OCI-LY7 (cell line): Measurements from ENCODE around the gene FOXB1. TPM values are rescaled to one million over a fixed set of nuclear protein-coding genes. Genes with fewer than 3 reads are reported as not detected.

Source experiments
- BruUV-seq: library from RNA; stranded (reverse); fragments of 400-500 nt; replicated peaks from 2 replicates; lab custom pipeline; 2021; lab: Mats Ljungman, UMichigan
- CTCF ChIA-PET: fragments of 300-600 bp; sonication (Branson Sonifier 250); formaldehyde crosslinking; loops from one replicate; lab custom pipeline; 2022; ENCODE audit warnings: antibody characterized with exemption; ENCODE audit not compliant: unreplicated experiment; lab: Charles Lee
- POLR2A ChIA-PET: fragments of 300-600 bp; sonication (Branson Sonifier 250); formaldehyde crosslinking; loops from one replicate; lab custom pipeline; 2022; ENCODE audit warnings: antibody characterized with exemption; lab: Charles Lee
- DNase-seq: peaks from one replicate; pipeline ENCODE4 v3.0.0-alpha.2; 2015; ENCODE audit warnings: low spot score
- H2AFZ ChIP-seq: fragments of 200-600 bp; sonication (generic), shearing (Covaris generic); 2 replicates; pipeline ENCODE4 v1.6.1; 2014; ENCODE audit warnings: mild to moderate bottlenecking, antibody characterized with exemption, low read length, moderate library complexity
- H3K27ac ChIP-seq: fragments of 200-600 bp; sonication (generic); 2 replicates; pipeline ENCODE4 v1.5.1; 2014; ENCODE audit warnings: mixed run types, low read depth, mild to moderate bottlenecking, moderate library complexity, low read length, inconsistent platforms; ENCODE audit not compliant: poor library complexity, severe bottlenecking
- H3K36me3 ChIP-seq: fragments of 200-600 bp; sonication (generic); 2 replicates; pipeline ENCODE4 v1.6.1; 2014; ENCODE audit warnings: mild to moderate bottlenecking, antibody characterized with exemption, low read length, moderate library complexity, mixed read lengths; ENCODE audit not compliant: insufficient read depth
- H3K4me1 ChIP-seq: fragments of 200-600 bp; sonication (generic); 2 replicates; pipeline ENCODE4 v1.5.1; 2014; ENCODE audit warnings: mild to moderate bottlenecking, low read length; ENCODE audit not compliant: insufficient read depth, poor library complexity, severe bottlenecking
- H3K4me2 ChIP-seq: fragments of 200-600 bp; sonication (generic); 2 replicates; pipeline ENCODE4 v1.6.1; 2014; ENCODE audit warnings: mild to moderate bottlenecking, low read length
- H3K4me3 ChIP-seq: fragments of 200-600 bp; sonication (generic); 2 replicates; pipeline ENCODE4 v1.5.1; 2014; ENCODE audit warnings: mild to moderate bottlenecking, low read depth, low read length; ENCODE audit not compliant: poor library complexity, severe bottlenecking
- H3K79me2 ChIP-seq: fragments of 200-600 bp; sonication (generic); 2 replicates; pipeline ENCODE4 v1.6.1; 2016; ENCODE audit warnings: low read depth, mild to moderate bottlenecking, low read length, moderate library complexity, mixed read lengths; ENCODE audit not compliant: insufficient read depth
- H3K9me2 ChIP-seq: fragments of 200-600 bp; sonication (generic); 2 replicates; pipeline ENCODE4 v1.6.1; 2016; ENCODE audit warnings: mild to moderate bottlenecking, low read length, mixed read lengths; ENCODE audit not compliant: insufficient read depth
- H3K9me3 ChIP-seq: fragments of 200-600 bp; sonication (generic); 2 replicates; pipeline ENCODE4 v1.6.1; 2014; ENCODE audit warnings: mild to moderate bottlenecking, mixed run types, low read length, mixed read lengths
- H4K20me1 ChIP-seq: fragments of 200-600 bp; sonication (generic); 2 replicates; pipeline ENCODE4 v1.6.1; 2014; ENCODE audit warnings: mild to moderate bottlenecking, antibody characterized with exemption, low read length, moderate library complexity, mixed read lengths; ENCODE audit not compliant: insufficient read depth
- CTCF ChIP-seq: fragments of 200-600 bp; sonication (generic); conservative IDR thresholded peaks from 2 replicates; pipeline ENCODE4 v1.5.1; 2014; ENCODE audit warnings: mild to moderate bottlenecking, antibody characterized with exemption, low read length, moderate library complexity, mixed read lengths
- EZH2phosphoT487 ChIP-seq: fragments of 200-600 bp; sonication (generic); IDR thresholded peaks from 2 replicates; pipeline ENCODE4 v1.6.1; 2018; ENCODE audit warnings: low read depth, borderline replicate concordance, mild to moderate bottlenecking, mixed run types, antibody characterized with exemption, low read length, moderate library complexity, mixed read lengths
- intact Hi-C: fragments of 100-400 bp; cut with micrococcal nuclease; formaldehyde crosslinking; loops from one replicate; pipeline ENCODE4 v1.10.0; 2022; ENCODE audit not compliant: unreplicated experiment
- total RNA-seq, 2 experiments: library from RNA; depleted of rRNA in 1 of 2; stranded (reverse); fragments of >200 nt in 1 of 2; shearing (Covaris generic) in 1 of 2; gene quantifications; 2 replicates each; pipeline ENCODE4 v1.2.3, GENCODE V29; 2014 to 2022

Gene FOXB1
- total RNA-seq, 2 experiments from 2014 or later, result not detected

GRCh38 chr15:60035344-60035743 lies 31.2 kb downstream of the FOXB1 start:
- no peaks in the 10 kb centered on the region for H3K36me3 ChIP-seq
- intact Hi-C loops, result no loop called here
- TF ChIP-seq EZH2phosphoT487 (no peak), CTCF (no peak)
- no peaks in the 10 kb centered on the region for H3K4me1 ChIP-seq
- no peaks in the 10 kb centered on the region for H3K9me3 ChIP-seq
- H3K4me3 ChIP-seq, result no peak overlapping the region
- no peak overlapping the region for H2AFZ ChIP-seq
- no peaks in the 10 kb centered on the region for H4K20me1 ChIP-seq
- no peak overlapping the region for H3K4me2 ChIP-seq
- no peaks in the 10 kb centered on the region for H3K9me2 ChIP-seq
- no peak overlapping the region for H3K27ac ChIP-seq
- no peak for DNase-seq
- ChIA-PET POLR2A (no interaction called here), CTCF (no interaction called here)
- no peaks in the 10 kb centered on the region for H3K79me2 ChIP-seq
- BruUV-seq, result no TSS peak

- Histone ChIP-seq H3K4me1 (no peaks in the 10 kb centered on the region), H3K79me2 (no peaks in the 10 kb centered on the region), H3K4me2 (no peak overlapping the region), H3K4me3 (no peak overlapping the region), H4K20me1 (no peaks in the 10 kb centered on the region), H3K27ac (no peak overlapping the region), H2AFZ (no peak overlapping the region), H3K9me2 (no peaks in the 10 kb centered on the region), H3K36me3 (no peaks in the 10 kb centered on the region), H3K9me3 (no peaks in the 10 kb centered on the region)
- ChIA-PET CTCF (no interaction called here), POLR2A (no interaction called here)
- DNase-seq, result no peak
- no TSS peak for BruUV-seq
- no peak for TF ChIP-seq EZH2phosphoT487
- no peak for TF ChIP-seq CTCF
- intact Hi-C loops, result no loop called here
Observed at GRCh38 chr15:60039316-60039715, 35.2 kb downstream of the FOXB1 start.

GRCh38 chr15:60043744-60044435 lies 39.8 kb downstream of the FOXB1 start:
- Histone ChIP-seq H3K9me3 (no peaks in the 10 kb centered on the region), H3K4me2 (no peak overlapping the region), H4K20me1 (no peaks in the 10 kb centered on the region), H3K79me2 (no peaks in the 10 kb centered on the region), H3K36me3 (no peaks in the 10 kb centered on the region), H3K4me1 (no peaks in the 10 kb centered on the region), H3K4me3 (no peak overlapping the region), H2AFZ (no peak overlapping the region), H3K27ac (no peak overlapping the region), H3K9me2 (no peaks in the 10 kb centered on the region)
- POLR2A ChIA-PET, result interaction anchor here (0.7 kb wide), 1 partner anchor 371 kb away, joined by 3 read pairs; no protein-coding TSS in a partner anchor
- intact Hi-C loops, result loop anchor here (10.0 kb wide), 1 partner anchor 61 kb away; no protein-coding TSS in a partner anchor
- CTCF ChIA-PET, result no interaction called here
- TF ChIP-seq EZH2phosphoT487, result no peak
- no peak for TF ChIP-seq CTCF
- DNase-seq, result no peak
- no TSS peak for BruUV-seq
